HG03025 (cell line): Measurements from ENCODE around the gene PRPF38B.
"Not testable (repeated sequence)": the region's sequence is repeated elsewhere in the genome, so short reads cannot be mapped to it uniquely, and the experiment has no call there.

Experiments used
- ATAC-seq: cut with Tn5 transposase; IDR thresholded peaks from one replicate; pipeline ENCODE4 v1.9.1; 2021; ENCODE audit warnings: mild to moderate bottlenecking, moderate library complexity; ENCODE audit not compliant: unreplicated experiment, low FRiP score

PRPF38B gene

GRCh38 chr1:108678706-108679105 is 13.4 kb upstream of the PRPF38B start:
- ATAC-seq = no peak

DNA sequence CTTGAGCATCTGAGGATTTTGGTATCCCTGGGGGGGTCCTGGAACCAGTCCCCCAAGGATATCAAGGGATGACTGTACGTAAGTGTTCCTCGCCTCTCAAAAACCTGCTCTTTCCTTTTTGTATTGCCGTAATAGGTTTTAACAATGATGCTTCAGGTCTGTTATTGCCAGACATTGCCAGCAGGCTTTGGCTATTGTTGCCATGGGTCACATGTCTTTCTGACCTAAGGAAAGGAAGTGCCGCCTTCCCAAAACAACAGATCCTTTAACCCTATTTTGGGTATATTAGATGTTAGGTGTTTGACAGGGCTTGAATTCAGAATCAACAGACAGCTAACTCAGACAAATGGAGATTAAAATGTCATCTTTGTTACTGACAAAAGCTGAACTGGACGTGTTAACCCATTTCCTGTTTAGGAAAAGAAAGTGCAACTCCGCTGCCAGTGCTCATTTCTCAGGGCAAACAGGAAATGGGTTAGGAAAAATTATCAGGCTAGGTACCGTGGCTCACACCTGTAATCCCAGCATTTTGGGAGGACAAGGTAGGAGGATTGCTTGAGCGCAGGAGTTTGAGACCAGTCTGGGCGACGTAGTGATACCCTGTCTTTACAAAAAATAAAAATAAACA is 12.4 kb upstream of the PRPF38B start:
- ATAC-seq = no peak

DNA sequence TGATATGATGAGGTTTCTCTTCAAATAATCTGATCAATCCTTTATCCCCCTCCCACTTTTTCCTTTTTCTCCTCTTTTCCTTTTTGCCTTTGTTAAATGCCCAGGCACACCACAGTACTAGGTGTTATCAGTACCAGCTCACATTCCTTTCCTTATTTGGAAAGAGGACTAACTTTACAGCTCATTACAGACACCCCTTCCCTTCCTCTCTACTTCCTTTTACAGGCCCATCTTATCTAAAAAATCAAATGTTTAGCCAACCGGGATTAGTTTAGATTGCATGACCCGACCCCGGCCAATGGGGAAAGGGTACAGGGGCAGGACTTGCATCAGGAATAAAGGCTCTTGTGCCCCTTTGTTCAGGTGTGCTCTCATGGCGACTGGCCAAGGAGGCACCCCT is 10.4 kb upstream of the PRPF38B start:
- ATAC-seq = not testable (repeated sequence)

- ATAC-seq = no peak
These were observed 6.6 kb upstream of the PRPF38B start for GRCh38 chr1:108685529-108685928.

DNA sequence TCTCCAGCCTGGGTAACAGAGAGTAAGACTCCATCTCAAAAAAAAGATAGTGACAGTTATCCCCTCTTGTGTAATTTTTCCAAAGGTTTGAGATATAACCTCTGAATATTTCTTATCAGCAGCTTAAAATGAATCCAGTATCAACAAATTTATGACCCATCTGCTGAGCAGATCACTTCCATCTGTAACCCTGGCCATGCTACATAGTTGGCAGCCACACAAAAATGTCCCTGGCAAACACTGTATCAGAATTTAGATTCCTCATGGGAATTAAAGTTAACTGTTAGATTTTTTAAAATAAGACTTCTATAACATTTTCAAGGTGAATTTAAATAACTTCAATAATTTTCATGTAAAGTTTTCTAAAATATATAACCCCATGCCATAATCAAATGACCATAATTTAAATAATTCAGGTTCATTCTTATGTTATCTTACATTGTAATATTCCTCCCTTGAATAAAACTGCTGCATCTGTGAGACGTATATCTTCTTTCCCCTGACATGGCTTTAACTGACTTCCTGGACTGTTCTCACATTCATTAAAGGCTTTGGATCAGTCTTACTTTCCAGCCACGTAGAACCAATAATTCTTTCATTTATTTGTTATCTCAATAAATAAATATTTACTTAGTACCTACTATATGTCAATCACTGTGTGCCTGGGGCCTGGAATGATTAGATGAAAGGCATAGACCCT is 5.3 kb upstream of the PRPF38B start:
- ATAC-seq = no peak

DNA sequence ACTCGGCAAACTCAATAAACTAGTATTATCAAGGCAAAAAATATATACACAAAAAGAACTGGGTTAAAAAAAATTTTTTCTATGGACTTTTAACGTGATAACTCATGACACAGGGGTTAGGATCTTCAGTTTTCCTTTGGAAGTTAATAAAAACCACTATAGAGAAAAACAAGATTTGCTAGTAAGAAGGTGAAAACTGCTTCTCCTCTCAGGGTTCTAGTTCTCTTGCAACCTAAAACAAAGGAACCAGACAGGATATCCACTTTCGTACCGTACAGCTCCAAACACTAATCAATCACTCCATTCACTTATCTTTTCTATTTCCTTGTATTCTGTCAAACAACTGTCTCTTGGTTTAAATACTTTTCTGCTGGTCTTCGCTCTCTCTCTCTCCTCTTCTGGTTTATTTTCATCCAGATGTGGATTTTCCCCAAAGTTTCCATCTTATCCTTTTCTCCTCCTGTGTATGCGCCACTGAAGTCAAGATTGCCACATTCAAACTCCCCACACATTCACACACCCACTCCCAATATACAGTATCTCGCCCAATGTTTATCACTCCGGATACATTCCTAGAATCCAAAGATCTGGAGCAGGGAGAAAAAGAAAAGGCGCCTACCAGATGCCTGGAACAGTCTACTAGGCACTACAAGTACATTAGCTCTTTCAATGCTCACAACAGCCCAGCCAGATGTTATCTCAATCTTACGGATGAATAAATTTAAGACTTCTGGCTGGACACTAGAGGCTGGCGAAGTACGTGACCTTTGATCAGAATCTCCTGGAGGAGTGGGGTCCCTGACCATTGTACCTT is 775 bp upstream of the PRPF38B start:
- ATAC-seq = peak; percentile 0

DNA sequence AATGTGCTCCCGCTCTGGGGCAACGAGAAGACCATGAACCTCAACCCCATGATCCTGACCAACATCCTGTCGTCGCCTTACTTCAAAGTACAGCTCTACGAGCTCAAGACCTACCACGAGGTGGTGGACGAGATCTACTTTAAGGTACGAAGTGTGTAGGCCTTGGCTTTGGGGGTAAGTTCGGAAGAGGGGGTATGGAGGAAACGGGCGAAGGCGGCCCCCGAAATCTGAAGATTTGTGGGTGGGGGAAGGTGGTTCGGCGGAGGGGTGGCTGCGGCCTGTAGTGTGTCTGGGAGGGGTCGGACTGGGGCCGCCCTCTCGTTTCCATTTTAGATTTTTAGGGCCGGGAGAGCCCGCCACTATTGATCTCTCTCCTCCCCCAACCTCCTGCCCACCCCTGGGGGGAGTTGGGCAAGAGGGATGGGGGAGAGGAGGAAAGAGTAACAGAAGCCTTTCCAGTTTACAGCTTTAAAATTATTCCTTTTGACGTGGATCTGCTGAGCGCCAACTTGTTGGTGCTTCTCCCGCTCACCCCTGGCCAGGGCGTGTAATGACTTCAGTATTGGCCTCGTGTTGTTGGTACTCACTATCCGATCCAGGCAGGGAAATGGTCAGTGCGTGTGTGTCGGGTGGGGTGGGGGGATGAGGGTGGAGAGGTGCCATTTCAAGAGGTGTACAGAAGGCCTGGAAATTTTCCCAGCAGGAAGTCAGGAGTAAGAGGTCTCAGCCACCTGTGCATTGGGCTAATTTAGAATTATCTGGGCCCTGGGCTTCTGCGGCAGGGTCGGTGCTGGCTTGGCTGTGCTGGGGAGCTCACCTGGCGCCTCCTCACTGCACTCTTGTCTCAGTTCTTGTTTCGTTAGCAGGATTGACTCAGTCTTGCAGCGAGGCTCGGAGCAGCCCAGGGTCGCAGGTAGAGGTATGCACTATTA is 880 bp downstream of the PRPF38B start:
- ATAC-seq = peak; percentile 61

DNA sequence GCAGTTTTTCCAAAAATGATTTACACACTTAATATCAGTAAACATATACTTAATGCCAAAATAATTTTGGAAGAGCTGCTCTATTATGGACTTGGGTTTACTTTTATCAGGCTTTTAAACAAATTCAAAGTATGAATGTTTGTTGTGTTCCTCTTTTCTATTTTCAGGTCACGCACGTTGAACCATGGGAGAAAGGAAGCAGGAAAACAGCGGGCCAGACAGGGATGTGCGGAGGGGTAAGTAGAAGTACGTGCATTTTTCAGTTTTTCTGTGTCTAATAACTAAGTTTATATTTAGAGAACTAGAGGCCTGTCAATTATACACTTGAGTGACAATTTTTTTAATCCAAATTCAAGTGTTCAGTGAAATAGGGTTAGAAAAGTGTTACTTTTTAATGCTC is 3.4 kb downstream of the PRPF38B start:
- ATAC-seq = no peak

DNA sequence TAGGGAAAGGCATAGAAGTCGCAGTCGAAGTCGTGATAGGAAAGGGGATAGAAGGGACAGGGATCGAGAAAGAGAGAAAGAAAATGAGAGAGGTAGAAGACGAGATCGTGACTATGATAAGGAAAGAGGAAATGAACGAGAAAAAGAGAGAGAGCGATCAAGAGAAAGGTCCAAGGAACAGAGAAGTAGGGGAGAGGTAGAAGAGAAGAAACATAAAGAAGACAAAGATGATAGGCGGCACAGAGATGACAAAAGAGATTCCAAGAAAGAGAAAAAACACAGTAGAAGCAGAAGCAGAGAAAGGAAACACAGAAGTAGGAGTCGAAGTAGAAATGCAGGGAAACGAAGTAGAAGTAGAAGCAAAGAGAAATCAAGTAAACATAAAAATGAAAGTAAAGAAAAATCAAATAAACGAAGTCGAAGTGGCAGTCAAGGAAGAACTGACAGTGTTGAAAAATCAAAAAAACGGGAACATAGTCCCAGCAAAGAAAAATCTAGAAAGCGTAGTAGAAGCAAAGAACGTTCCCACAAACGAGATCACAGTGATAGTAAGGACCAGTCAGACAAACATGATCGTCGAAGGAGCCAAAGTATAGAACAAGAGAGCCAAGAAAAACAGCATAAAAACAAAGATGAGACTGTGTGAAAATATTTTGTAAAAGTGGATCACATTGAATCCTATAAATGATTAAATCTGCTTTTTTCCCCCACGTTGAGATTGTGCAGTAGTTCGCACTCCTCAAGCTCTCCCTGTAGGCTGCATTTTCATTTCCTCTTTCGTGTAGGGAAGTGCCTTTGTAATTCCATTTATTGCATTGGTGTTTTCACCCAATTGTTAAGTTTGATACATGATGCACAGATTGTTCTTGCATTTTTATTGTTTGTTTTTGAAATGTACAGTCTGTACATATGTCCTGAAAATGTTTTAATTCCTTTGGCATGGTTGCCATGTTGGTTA is 7.5 kb downstream of the PRPF38B start:
- no peak for ATAC-seq

DNA sequence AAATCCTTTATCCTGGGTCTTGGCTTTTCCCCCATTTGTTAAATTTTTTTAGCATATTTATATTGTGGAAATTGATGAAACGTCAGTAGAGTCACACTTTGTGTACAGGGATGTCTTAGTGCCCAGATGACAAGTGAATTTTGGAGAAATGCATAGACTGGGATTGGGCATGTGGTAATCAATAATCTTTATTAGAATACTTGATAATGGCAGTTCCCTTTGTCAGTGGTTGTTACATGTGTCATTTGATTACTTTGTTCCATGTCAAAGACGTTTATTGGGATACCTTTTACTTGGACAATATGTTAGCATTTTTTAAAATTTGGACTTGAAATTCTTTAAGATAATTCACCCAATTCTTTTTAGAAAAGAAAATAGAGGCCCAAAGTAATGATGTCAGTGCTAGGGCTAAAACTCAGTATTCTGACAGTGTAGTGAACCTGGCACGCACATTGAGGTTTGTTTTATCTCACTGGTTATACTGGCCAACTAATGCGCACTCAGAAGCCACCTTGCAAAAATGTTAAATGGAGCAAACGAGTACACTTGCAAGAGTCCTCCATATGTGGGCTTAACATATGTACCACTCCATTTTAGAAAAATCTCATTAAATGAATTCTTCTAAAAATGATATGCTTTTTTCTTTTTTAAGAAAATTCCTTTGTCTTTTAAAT is 9.2 kb downstream of the PRPF38B start:
- ATAC-seq = no peak

DNA sequence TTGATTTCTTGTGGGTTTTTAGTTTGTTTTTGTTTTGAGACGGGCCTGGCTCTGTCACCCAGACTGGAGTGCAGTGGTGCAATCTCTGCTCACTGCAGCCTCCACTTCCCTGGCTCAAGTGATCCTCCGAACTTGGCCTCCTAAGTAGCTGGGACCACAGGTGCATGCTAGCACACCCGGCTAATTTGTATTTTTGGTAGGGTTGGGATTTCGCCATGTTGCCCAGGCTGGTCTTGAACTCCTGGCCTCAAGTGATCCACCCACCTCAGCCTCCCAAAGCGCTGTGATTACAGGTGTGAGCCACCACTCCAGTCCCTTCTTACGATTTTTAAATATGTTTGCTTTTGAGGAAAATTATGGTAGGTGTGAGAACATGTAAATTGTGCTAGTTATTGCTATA is 10.0 kb downstream of the PRPF38B start:
- not testable (repeated sequence) for ATAC-seq

DNA sequence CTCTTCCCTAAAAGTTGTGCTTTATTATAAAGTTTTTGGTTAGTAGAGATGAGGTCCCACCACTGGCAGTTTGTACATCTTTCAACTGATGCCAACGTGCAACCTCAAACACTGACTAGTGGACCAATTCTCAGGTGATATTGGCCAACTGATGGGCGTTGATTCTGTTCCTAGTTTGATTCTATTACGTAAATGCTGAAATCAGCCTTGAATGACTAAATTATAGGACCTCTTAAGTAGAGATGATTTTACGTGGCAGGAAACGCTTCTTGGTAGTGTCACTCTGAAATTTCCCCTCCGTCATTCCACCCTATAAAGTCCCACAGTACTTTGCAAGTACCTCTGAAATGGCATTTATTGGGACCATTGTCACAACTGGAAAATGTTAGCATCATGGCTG is 11.8 kb downstream of the PRPF38B start:
- ATAC-seq = no peak

GRCh38 chr1:108704496-108704895 is 12.4 kb downstream of the PRPF38B start:
- ATAC-seq = no peak

DNA sequence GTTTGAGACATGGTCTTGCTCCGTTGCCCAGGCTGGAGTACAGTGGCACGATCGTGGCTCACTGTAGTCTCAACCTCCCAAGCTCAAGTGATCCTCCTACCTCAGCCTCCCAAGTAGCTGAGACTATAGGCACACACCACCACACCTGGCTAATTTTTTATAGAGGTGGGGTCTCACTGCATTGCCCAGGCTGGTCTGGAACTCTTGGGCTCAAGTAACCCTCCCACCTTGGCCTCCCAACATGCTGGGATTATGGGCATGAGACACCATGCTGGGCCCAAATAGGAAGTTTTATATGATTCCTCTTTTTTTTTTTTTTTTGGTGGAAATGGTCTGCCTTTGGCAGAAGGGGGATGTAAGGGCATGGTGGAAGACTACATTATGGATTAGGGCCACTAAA is 14.5 kb downstream of the PRPF38B start:
- no peak for ATAC-seq

- no peak for ATAC-seq
These were observed 16.9 kb downstream of the PRPF38B start for GRCh38 chr1:108708691-108709660.

DNA sequence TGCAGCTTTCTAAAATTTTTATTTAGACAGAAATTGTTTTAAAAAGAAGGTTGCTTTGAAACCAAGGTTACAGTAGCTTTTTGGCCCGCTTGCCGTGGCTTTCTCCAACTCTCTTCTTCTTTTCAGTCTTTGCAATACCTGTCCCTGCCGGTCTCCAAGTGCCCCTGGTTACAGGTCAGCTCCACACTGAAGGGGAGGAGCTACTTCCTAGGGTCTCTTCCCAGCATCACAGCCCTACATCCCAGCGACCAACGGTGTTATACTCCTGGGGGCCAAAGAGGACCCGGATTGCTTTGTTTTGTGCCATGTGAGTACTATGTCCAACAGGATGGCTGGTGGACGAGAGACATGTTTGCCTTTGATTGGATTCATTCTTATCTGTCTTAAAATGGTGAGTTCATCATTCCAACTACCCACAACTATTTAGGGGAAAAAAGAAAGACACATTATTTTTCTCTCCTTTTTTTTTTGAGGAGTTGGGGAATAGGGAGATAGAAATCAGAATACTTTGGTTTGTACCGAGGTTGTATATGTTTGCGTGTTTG is 20.6 kb downstream of the PRPF38B start, which contains the start of gene FNDC7:
Gene FNDC7 (plus strand): TSS at position 303 of the 545 bp plus-strand sequence. CDS start 26 bp downstream, at position 329.
- ATAC-seq = no peak

DNA sequence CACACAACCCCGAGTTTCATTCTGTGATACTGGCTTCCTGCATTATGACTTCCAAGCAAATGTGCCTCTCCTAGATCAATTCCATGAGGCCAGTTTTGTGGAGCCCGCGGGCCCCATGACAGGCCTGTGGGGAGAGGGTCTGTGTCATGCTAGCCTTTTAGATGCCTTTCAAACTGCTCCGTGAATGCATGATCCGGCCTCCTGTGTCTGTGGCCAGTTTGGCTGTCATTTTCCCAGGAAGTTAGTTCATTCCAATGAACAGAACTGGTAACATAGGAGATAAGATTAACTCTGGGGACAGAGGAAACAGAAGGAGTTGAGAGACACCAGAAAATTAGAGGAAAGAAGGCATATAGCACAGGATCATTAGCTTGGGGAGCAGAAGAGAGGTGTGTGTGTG is 23.8 kb downstream of the PRPF38B start:
- ATAC-seq = no peak
